SU-DHL-6 (cell line): Measurements from ENCODE around the gene DEFB113.

Experiments
- H2AFZ ChIP-seq: fragments of 200-600 bp; sonication (generic); 2 replicates; pipeline ENCODE4 v1.6.1; 2014; ENCODE audit warnings: low read depth, mild to moderate bottlenecking, moderate library complexity, mixed read lengths, antibody characterized with exemption, low read length; ENCODE audit not compliant: severe bottlenecking
- H3F3A ChIP-seq: fragments of 200-600 bp; shearing (Covaris generic); 2 replicates; pipeline ENCODE4 v1.6.0; 2016; ENCODE audit warnings: antibody characterized with exemption, mild to moderate bottlenecking; ENCODE audit not compliant: insufficient read depth
- H3K27ac ChIP-seq: fragments of 200-600 bp; sonication (generic); 2 replicates; pipeline ENCODE4 v1.5.1; 2016; ENCODE audit warnings: low read depth, mild to moderate bottlenecking, low read length, moderate library complexity, mixed read lengths
- H3K27me3 ChIP-seq: fragments of 200-600 bp; sonication (generic), shearing (Covaris generic); 2 replicates; pipeline ENCODE4 v1.6.0; 2014; ENCODE audit warnings: mild to moderate bottlenecking, low read length
- H3K36me3 ChIP-seq: fragments of 200-600 bp; sonication (generic); 2 replicates; pipeline ENCODE4 v1.6.1; 2014; ENCODE audit warnings: mild to moderate bottlenecking, low read length, mixed read lengths
- H3K4me2 ChIP-seq: fragments of 300-600, 200-600 bp; shearing (Covaris generic), sonication (generic); 2 replicates; pipeline ENCODE4 v1.6.0; 2014; ENCODE audit warnings: low read length, low read depth, mild to moderate bottlenecking; ENCODE audit not compliant: poor library complexity, severe bottlenecking
- H3K4me3 ChIP-seq: fragments of 200-600 bp; sonication (generic); 2 replicates; pipeline ENCODE4 v1.5.1; 2014; ENCODE audit warnings: antibody characterized with exemption, low read length, mild to moderate bottlenecking, mixed read lengths; ENCODE audit not compliant: insufficient read depth, poor library complexity, severe bottlenecking
- H3K79me2 ChIP-seq: fragments of 200-600 bp; sonication (generic); 2 replicates; pipeline ENCODE4 v1.6.1; 2014; ENCODE audit warnings: mild to moderate bottlenecking, low read length, moderate library complexity; ENCODE audit not compliant: insufficient read depth
- H3K9ac ChIP-seq: fragments of 200-600 bp; sonication (generic); 2 replicates; pipeline ENCODE4 v1.7.0; 2014; ENCODE audit warnings: mild to moderate bottlenecking, low read length
- H3K9me2 ChIP-seq: fragments of 200-600 bp; sonication (generic); replicated peaks from 2 replicates; pipeline ENCODE4 v1.6.1; 2014; ENCODE audit warnings: low read length; ENCODE audit not compliant: insufficient read depth
- H3K9me3 ChIP-seq: fragments of 200-600 bp; sonication (generic); 2 replicates; pipeline ENCODE4 v1.6.1; 2014; ENCODE audit warnings: low read length, mixed read lengths; ENCODE audit not compliant: insufficient read depth
- H4K20me1 ChIP-seq: fragments of 200-600 bp; sonication (generic); 2 replicates; pipeline ENCODE4 v1.6.1; 2014; ENCODE audit warnings: low read depth, mild to moderate bottlenecking, antibody characterized with exemption, low read length, moderate library complexity, mixed read lengths
- EZH2phosphoT487 ChIP-seq: fragments of 200-600 bp; sonication (generic), shearing (Covaris generic); conservative IDR thresholded peaks from 2 replicates; pipeline ENCODE4 v1.6.1; 2018; ENCODE audit warnings: mild to moderate bottlenecking, antibody characterized with exemption, low read length, moderate library complexity, mixed read lengths
- TF ChIP-seq, protein P1 (sequence below): fragments of 200-600 bp; sonication (generic); IDR thresholded peaks from one replicate; pipeline ENCODE4 v1.5.1; 2017; ENCODE audit warnings: antibody characterized with exemption, mild to moderate bottlenecking, low read length, moderate library complexity; ENCODE audit not compliant: insufficient read depth, poor library complexity, severe bottlenecking

The DEFB113 gene

DNA sequence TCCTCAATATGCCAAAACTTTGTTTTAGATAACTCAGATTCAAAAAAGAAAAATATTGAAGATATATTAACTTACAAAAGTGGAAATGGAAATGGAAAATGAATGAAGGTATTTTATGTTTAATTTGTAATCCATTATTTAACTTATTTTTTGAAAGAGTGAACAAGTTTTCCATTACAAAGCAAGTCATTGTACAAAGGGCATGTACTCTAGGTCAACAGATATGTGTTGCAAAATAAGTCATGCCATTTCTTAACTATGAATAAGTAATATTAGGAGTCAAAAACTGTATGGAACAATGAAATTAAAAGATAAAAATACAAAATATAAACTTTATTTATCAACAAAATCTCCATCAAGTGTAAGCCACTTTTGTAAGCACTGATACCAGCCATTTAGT, 25.9 kb upstream of the DEFB113 start:
- Histone ChIP-seq H3K9me2 (no peaks in the 10 kb centered on the region), H3K36me3 (no peaks in the 10 kb centered on the region), H3K4me3 (no peak overlapping the region), H3K79me2 (no peaks in the 10 kb centered on the region), H3K27ac (no peak overlapping the region), H2AFZ (no peak overlapping the region), H3F3A (no peaks in the 10 kb centered on the region), H3K4me2 (no peak overlapping the region), H4K20me1 (peaks cover 4% of the 10 kb centered on the region; the same call in 1 of the 2 replicates), H3K9me3 (no peaks in the 10 kb centered on the region), H3K9ac (no peak overlapping the region), H3K27me3 (no peaks in the 10 kb centered on the region)
- TF ChIP-seq, protein P1, sequence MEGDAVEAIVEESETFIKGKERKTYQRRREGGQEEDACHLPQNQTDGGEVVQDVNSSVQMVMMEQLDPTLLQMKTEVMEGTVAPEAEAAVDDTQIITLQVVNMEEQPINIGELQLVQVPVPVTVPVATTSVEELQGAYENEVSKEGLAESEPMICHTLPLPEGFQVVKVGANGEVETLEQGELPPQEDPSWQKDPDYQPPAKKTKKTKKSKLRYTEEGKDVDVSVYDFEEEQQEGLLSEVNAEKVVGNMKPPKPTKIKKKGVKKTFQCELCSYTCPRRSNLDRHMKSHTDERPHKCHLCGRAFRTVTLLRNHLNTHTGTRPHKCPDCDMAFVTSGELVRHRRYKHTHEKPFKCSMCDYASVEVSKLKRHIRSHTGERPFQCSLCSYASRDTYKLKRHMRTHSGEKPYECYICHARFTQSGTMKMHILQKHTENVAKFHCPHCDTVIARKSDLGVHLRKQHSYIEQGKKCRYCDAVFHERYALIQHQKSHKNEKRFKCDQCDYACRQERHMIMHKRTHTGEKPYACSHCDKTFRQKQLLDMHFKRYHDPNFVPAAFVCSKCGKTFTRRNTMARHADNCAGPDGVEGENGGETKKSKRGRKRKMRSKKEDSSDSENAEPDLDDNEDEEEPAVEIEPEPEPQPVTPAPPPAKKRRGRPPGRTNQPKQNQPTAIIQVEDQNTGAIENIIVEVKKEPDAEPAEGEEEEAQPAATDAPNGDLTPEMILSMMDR: no peak
- no peak for TF ChIP-seq EZH2phosphoT487

DNA sequence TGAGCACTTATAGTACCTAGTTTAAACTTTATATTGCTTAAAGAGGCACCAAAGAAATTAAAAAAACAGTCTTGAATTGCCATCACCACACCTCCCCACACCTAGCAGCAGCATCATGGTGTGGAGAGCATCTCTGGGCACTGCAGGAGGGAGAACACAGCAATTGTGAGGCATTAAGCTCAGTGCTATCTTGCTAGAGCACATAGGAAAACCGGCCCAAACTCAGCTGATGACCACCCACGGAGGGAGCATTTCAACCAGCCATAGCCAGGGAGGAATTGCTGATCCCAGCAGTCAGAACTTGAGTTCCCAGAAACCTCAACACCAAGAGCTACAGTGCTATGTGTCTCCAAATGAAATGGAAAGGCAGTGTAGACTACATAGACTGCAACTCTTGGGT, 19.5 kb upstream of the DEFB113 start:
- Histone ChIP-seq H3K9ac (no peak overlapping the region), H3K4me3 (no peak overlapping the region), H3K27me3 (no peaks in the 10 kb centered on the region)

GRCh38 chr6:49987749-49988148, 18.3 kb upstream of the DEFB113 start:
- Histone ChIP-seq H3K4me2 (no peak overlapping the region), H3K27ac (no peak overlapping the region), H3F3A (no peaks in the 10 kb centered on the region), H4K20me1 (no peaks in the 10 kb centered on the region), H3K9me3 (no peaks in the 10 kb centered on the region), H2AFZ (no peak overlapping the region), H3K27me3 (no peaks in the 10 kb centered on the region), H3K9ac (no peak overlapping the region), H3K36me3 (no peaks in the 10 kb centered on the region), H3K4me3 (no peak overlapping the region), H3K9me2 (no peaks in the 10 kb centered on the region), H3K79me2 (no peaks in the 10 kb centered on the region)
- TF ChIP-seq EZH2phosphoT487: no peak

More for the DNA sequence above, 19.5 kb upstream of the DEFB113 start:
- no peak overlapping the region for H3K4me2 ChIP-seq
- no peaks in the 10 kb centered on the region for H3K9me3 ChIP-seq
- H3K27ac ChIP-seq: no peak overlapping the region
- no peak overlapping the region for H2AFZ ChIP-seq
- no peaks in the 10 kb centered on the region for H4K20me1 ChIP-seq
- no peaks in the 10 kb centered on the region for H3K79me2 ChIP-seq
- H3F3A ChIP-seq: no peaks in the 10 kb centered on the region
- H3K9me2 ChIP-seq: no peaks in the 10 kb centered on the region
- H3K36me3 ChIP-seq: no peaks in the 10 kb centered on the region
- TF ChIP-seq, protein P1: no peak
- TF ChIP-seq EZH2phosphoT487: no peak

DNA sequence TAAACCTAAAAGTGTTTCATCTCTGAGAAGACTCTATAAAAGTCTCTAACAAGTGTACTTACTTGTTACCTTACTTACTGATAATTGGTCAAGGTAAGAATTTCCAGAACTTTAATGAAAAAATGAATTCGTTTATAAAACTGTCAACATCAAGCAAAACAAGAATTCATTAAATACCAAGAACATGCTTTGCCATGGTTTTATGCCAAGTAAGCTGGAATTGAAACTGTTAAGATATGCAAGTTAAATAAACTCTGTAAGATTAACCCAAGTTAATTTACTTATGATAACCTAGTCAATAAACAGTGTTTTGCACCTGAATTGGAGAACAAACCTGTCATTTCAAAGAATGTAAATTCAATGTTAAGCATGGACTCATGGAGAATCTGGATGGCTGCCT, 17.1 kb upstream of the DEFB113 start:
- TF ChIP-seq, protein P1: no peak
- TF ChIP-seq EZH2phosphoT487: no peak
- Histone ChIP-seq H3K27me3 (no peaks in the 10 kb centered on the region), H3K9ac (no peak overlapping the region), H3K4me2 (no peak overlapping the region), H3K79me2 (no peaks in the 10 kb centered on the region), H3K36me3 (no peaks in the 10 kb centered on the region), H3K27ac (no peak overlapping the region), H3F3A (no peaks in the 10 kb centered on the region), H3K9me3 (no peaks in the 10 kb centered on the region), H2AFZ (no peak overlapping the region), H3K4me3 (no peak overlapping the region), H4K20me1 (no peaks in the 10 kb centered on the region), H3K9me2 (no peaks in the 10 kb centered on the region)
